K562 (cell line): ENCODE measurements around the gene BTRC. TPM values are rescaled to one million over a fixed set of nuclear protein-coding genes. Genes with fewer than 3 reads are reported as not detected.

Source experiments
- ATAC-seq: fragments of 200-7000 bp; cut with Tn5 transposase; 3 replicates; pipeline ENCODE4 v1.9.1; 2020; ENCODE audit warnings: moderate library complexity
- BruUV-seq: library from RNA; stranded (reverse); fragments of 400-500 nt; replicated peaks from 2 replicates; lab custom pipeline; 2021; lab: Mats Ljungman, UMichigan
- CTCF ChIA-PET: fragments of 300-600 bp; formaldehyde crosslinking; extraction: SDS; loops from one replicate; lab custom pipeline; 2021; ENCODE audit warnings: low intra/inter-chr PET ratio; lab: Yijun Ruan, JAX
- POLR2A ChIA-PET: fragments of 300-600, 350-650 bp; sonication (Branson Sonifier 250); formaldehyde crosslinking; extraction: SDS; loops from one replicate; lab custom pipeline; 2021; ENCODE audit warnings: antibody characterized with exemption, inconsistent platforms; lab: Yijun Ruan, JAX
- DNase-seq, 4 experiments: peaks; one replicate each; pipeline versions ENCODE4 v3.0.0 to v3.0.0-alpha.2; 2011 to 2018; ENCODE audit warnings: low spot score in 3 of 4, mixed read lengths in 3 of 4; ENCODE audit errors: extremely low read depth in 1 of 4
- FAIRE-seq: peaks from 2 replicates; lab custom pipeline; 2011; peaks lifted over from hg19 to GRCh38; lab: Jason Lieb, UNC
- H2AFZ ChIP-seq: 2 replicates; pipeline ENCODE4 v1.6.0; 2011; ENCODE audit warnings: low read depth, low read length, control low read depth, inconsistent platforms
- H3K27ac ChIP-seq: fragments of 200-600 bp; 3 replicates; pipeline ENCODE4 v1.8.0; 2011; ENCODE audit warnings: low read depth, mild to moderate bottlenecking, control low read depth, inconsistent platforms, low read length, moderate library complexity, mixed read lengths; ENCODE audit errors: extremely low read depth
- H3K27me3 ChIP-seq, 2 experiments: fragments of 300-600 bp in 1 of 2; 2 replicates in 1 of 2; 3 replicates in 1 of 2; pipeline versions ENCODE4 v1.6.0 to v1.8.0; 2011; ENCODE audit warnings: inconsistent platforms in 2 of 2, low read length in 2 of 2, mild to moderate bottlenecking in 1 of 2, mixed read lengths in 1 of 2, moderate library complexity in 1 of 2; ENCODE audit not compliant: control insufficient read depth in 2 of 2, insufficient read depth in 2 of 2
- H3K36me3 ChIP-seq: fragments of 300-600 bp; 3 replicates; pipeline ENCODE4 v1.8.0; 2011; ENCODE audit warnings: mild to moderate bottlenecking, low read length, inconsistent platforms; ENCODE audit not compliant: control insufficient read depth, insufficient read depth
- H3K4me1 ChIP-seq, 2 experiments: fragments of 200-600 bp in 1 of 2; replicated peaks in 1 of 2; 2 replicates in 1 of 2; 3 replicates in 1 of 2; pipeline versions ENCODE4 v1.5.1 to v1.8.0; 2011; ENCODE audit warnings: inconsistent platforms in 2 of 2, low read length in 2 of 2, mild to moderate bottlenecking in 1 of 2, mixed read lengths in 1 of 2, moderate library complexity in 1 of 2; ENCODE audit not compliant: control insufficient read depth in 2 of 2, insufficient read depth in 2 of 2
- H3K4me2 ChIP-seq: 2 replicates; pipeline ENCODE4 v1.6.1; 2011; ENCODE audit warnings: low read length, control low read depth, inconsistent platforms, mixed read lengths; ENCODE audit not compliant: insufficient read depth
- H3K4me3 ChIP-seq: fragments of 200-600 bp; sonication (generic), shearing (Covaris generic); 2 replicates; pipeline ENCODE4 v1.5.1; 2016; ENCODE audit warnings: control low read depth, inconsistent platforms
- H3K79me2 ChIP-seq: fragments of 200-600 bp; 3 replicates; pipeline ENCODE4 v1.8.0; 2011; ENCODE audit warnings: low read length, inconsistent platforms; ENCODE audit not compliant: control insufficient read depth, insufficient read depth
- H3K9ac ChIP-seq, 2 experiments: 2 replicates each; pipeline versions ENCODE4 v1.6.0 to v1.6.1; 2011; ENCODE audit warnings: low read depth in 2 of 2, low read length in 2 of 2, control low read depth in 1 of 2, inconsistent platforms in 1 of 2, mild to moderate bottlenecking in 1 of 2, mixed read lengths in 1 of 2; ENCODE audit not compliant: insufficient read depth in 1 of 2
- H3K9me1 ChIP-seq: one replicate; pipeline ENCODE4 v1.6.0; 2011; ENCODE audit warnings: inconsistent platforms, mild to moderate bottlenecking, low read length, moderate library complexity; ENCODE audit not compliant: control insufficient read depth, insufficient read depth
- H3K9me3 ChIP-seq: replicated peaks from 2 replicates; pipeline ENCODE4 v1.5.1; 2011; ENCODE audit warnings: low read depth, low read length, inconsistent platforms; ENCODE audit not compliant: control insufficient read depth, insufficient read depth
- H4K20me1 ChIP-seq: replicated peaks from 2 replicates; pipeline ENCODE4 v1.6.1; 2011; ENCODE audit warnings: low read length, inconsistent platforms, mixed read lengths; ENCODE audit not compliant: control insufficient read depth, insufficient read depth
- ELF1 ChIP-seq: fragments of 200-800 bp; sonication (Bioruptor generic); IDR thresholded peaks from 2 replicates; pipeline ENCODE4 v1.6.1; 2016; ENCODE audit warnings: missing genetic modification characterization, missing compliant biosample characterization
- EP300 ChIP-seq: IDR thresholded peaks from 2 replicates; pipeline ENCODE4 v1.6.1; 2012; ENCODE audit warnings: low read length, improper control_type of control experiment
- MTA3 ChIP-seq: fragments of 450-650 bp; formaldehyde crosslinking; IDR thresholded peaks from 2 replicates; pipeline ENCODE4 v1.6.1; 2017; ENCODE audit warnings: mild to moderate bottlenecking, borderline replicate concordance
- NCOA6 ChIP-seq: fragments of 450-650 bp; IDR thresholded peaks from 2 replicates; pipeline ENCODE4 v1.6.1; 2017; ENCODE audit warnings: mild to moderate bottlenecking
- NFIX ChIP-seq: fragments of 250-450 bp; sonication (Bioruptor Pico); IDR thresholded peaks from 2 replicates; pipeline ENCODE4 v1.4.0; 2020; ENCODE audit warnings: low read depth, mild to moderate bottlenecking, moderate library complexity
- POLR3G ChIP-seq: IDR thresholded peaks from 2 replicates; pipeline ENCODE4 v1.6.1; 2011; ENCODE audit not compliant: insufficient read length, insufficient replicate concordance; ENCODE audit errors: extremely low read depth
- RBBP5 ChIP-seq: fragments of 200-600 bp; sonication (generic); IDR thresholded peaks from 2 replicates; pipeline ENCODE4 v1.6.1; 2012; ENCODE audit warnings: borderline replicate concordance, mild to moderate bottlenecking, low read length, control low read depth, inconsistent platforms; ENCODE audit not compliant: insufficient read depth, poor library complexity, severe bottlenecking
- ZC3H8 ChIP-seq: fragments of 450-650 bp; IDR thresholded peaks from 2 replicates; pipeline ENCODE4 v1.6.1; 2017
- ZKSCAN1 ChIP-seq: fragments of 150-350 bp; IDR thresholded peaks from 2 replicates; pipeline ENCODE4 v1.6.1; 2016; ENCODE audit warnings: low read depth, low read length
- ZKSCAN3 ChIP-seq: fragments of 250-450 bp; sonication (Bioruptor Pico); IDR thresholded peaks from 2 replicates; pipeline ENCODE4 v1.4.0; 2020
- ZNF197 ChIP-seq: fragments of 200-800 bp; sonication (Bioruptor generic); IDR thresholded peaks from 2 replicates; pipeline ENCODE4 v1.6.1; 2016; ENCODE audit warnings: low read depth, missing genetic modification characterization, missing compliant biosample characterization
- ZNF586 ChIP-seq: fragments of 450-650 bp; formaldehyde crosslinking; conservative IDR thresholded peaks from 2 replicates; pipeline ENCODE4 v1.4.0; 2020; ENCODE audit warnings: mild to moderate bottlenecking, moderate library complexity
- ZNF695 ChIP-seq: fragments of 450-650 bp; formaldehyde crosslinking; IDR thresholded peaks from 2 replicates; pipeline ENCODE4 v1.4.0; 2020; ENCODE audit warnings: mild to moderate bottlenecking, moderate library complexity
- ZSCAN32 ChIP-seq: fragments of 450-650 bp; formaldehyde crosslinking; IDR thresholded peaks from 2 replicates; pipeline ENCODE4 v1.4.0; 2020; ENCODE audit warnings: mild to moderate bottlenecking, moderate library complexity
- WGBS: fragments of 100-300 bp; shearing (Covaris generic); methylation state at CpG from one replicate; pipeline ENCODE4 v1.1.6; 2016; ENCODE audit warnings: low coverage, mixed read lengths; ENCODE audit not compliant: insufficient coverage; ENCODE audit errors: missing lambda C conversion rate; 5-methylcytosine and 5-hydroxymethylcytosine counted together
- in situ Hi-C: fragments of 300-500 bp; cut with MboI; formaldehyde crosslinking; loops from 4 replicates; pipeline ENCODE4 v1.15.0; 2018; ENCODE audit warnings: inconsistent platforms, mixed read lengths
- intact Hi-C: fragments of 100-400 bp; cut with micrococcal nuclease; formaldehyde crosslinking; loops from 2 replicates; pipeline ENCODE4 v1.14.2; 2022
- polyA plus RNA-seq, 8 experiments: library from polyadenylated mRNA; depleted of rRNA in 4 of 8; stranded (reverse) in 5 of 8; unstranded in 3 of 8; fragments of >200 nt; fragmentation: Nextera tagmentation in 2 of 8; fragmentation: Illumina TruSeq in 1 of 8; extraction: Ambion mirVana in 2 of 8; extraction: Trizol in 1 of 8; gene quantifications; 2 replicates each; pipeline versions ENCODE4 v1.2.1 to v1.2.3, GENCODE V29; 2011 to 2014; ENCODE audit warnings: inconsistent platforms in 1 of 8, missing spikeins in 1 of 8
- total RNA-seq, 7 experiments: library from RNA; depleted of rRNA in 6 of 7; stranded (reverse); fragments of >200 nt in 6 of 7; fragmentation: Illumina TruSeq in 2 of 7; extraction: Trizol in 2 of 7; gene quantifications; 2 replicates each; pipeline versions ENCODE4 v1.2.1 to v1.2.3, GENCODE V29; 2011 to 2021; ENCODE audit warnings: low replicate concordance in 1 of 7
- TF ChIP-seq, protein P1 (sequence below): fragments of 200-400 bp; formaldehyde crosslinking; IDR thresholded peaks from 2 replicates; pipeline ENCODE4 v1.6.1; 2017; ENCODE audit warnings: mild to moderate bottlenecking, low read depth, low read length, moderate library complexity
- TF ChIP-seq, protein P2 (sequence below): fragments of 450-650 bp; IDR thresholded peaks from one replicate; pipeline ENCODE4 v1.6.1; 2018; ENCODE audit warnings: mild to moderate bottlenecking, moderate library complexity; ENCODE audit not compliant: partially characterized antibody

The BTRC gene
- total and polyA plus RNA-seq, 9 of the 15 experiments (the other 6 are each of a cell fraction or from before 2014, with no cell fraction given) = 1.6 to 15.4 (median 7.0) TPM

DNA sequence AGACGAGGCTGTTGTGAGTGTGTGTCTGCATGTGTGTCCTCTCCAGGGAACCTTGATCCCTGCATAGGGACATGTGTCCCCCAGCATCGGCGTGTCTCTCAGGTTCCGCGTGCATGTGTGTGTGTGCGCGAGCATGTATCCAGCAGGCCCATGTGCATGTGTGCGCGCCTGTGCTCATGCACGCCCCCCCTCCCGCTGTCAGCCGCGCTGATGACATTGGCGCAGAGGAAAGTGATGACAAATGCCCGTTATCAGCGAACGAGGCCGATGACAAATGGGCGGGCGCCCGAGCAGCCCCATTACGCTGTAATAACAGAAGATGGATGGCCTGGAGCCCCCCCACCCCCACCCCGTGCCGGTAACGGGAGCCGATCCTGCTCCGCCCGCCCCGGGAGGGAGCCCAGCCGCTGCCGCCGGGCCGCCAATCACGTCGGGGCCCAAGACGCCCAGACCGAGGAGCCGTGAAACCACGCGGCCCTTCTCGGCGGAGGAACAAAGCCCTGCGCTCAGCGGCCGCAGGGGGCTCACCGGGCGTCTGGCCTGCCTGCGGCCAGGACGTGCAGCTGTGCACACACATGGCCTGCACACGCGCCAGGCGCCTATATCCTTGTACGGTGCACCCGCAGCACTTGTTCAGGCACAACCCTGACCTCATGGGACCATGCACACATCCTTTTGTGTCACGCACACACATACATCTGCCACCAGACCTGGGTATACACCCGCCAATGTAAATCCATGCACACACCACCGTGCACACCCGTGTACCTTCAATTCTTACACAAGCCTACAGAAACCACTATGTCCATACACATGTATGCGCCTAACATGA lies 212.6 kb downstream of the BTRC start (continued):
- TF ChIP-seq MTA3 (no peak), RBBP5 (peak; percentile 54), EP300 (0 out of 2 replicates have a peak, but pooled peaks have one; percentile 18), ZNF197 (CRISPR knock-in tag) (no peak)
- TF ChIP-seq, all 486 proteins: peak for 54

- H3K4me3 ChIP-seq = no peak overlapping the region
- WGBS = 49% methylated on average over 5 of the region's 7 CpGs
- ChIA-PET POLR2A (interaction anchor here (0.6 kb wide), 2 partner anchors 17 to 77 kb away, joined by 3 to 4 read pairs; no protein-coding TSS in a partner anchor), CTCF (no interaction called here)
- H3K4me2 ChIP-seq = peak overlapping the region; percentile 66; the same call in 1 of the 2 replicates
- H3K36me3 ChIP-seq = no peaks in the 10 kb centered on the region
- no peaks in the 10 kb centered on the region for H3K9me3 ChIP-seq
- no peaks in the 10 kb centered on the region for H3K9me1 ChIP-seq
- FAIRE-seq (no peak), DNase-seq (no peak), ATAC-seq (no peak)
- no peak overlapping the region for H3K9ac ChIP-seq
- peaks cover 13 to 39% of the 10 kb centered on the region in 2 experiments; a peak in 4 of 5 replicates for H3K4me1 ChIP-seq
- in situ Hi-C loops (loop anchor here (5.0 kb wide), 1 partner anchor 265 kb away; no protein-coding TSS in a partner anchor), intact Hi-C loops (loop anchor here (5.0 kb wide), 1 partner anchor 355 kb away; no protein-coding TSS in a partner anchor)
- H3K27me3 ChIP-seq = no peaks in the 10 kb centered on the region
- BruUV-seq = no TSS peak
- peak overlapping the region; percentile 86; the same call in 1 of the 2 replicates for H2AFZ ChIP-seq
- no peaks in the 10 kb centered on the region for H3K79me2 ChIP-seq
- no peaks in the 10 kb centered on the region for H4K20me1 ChIP-seq
- no peak overlapping the region for H3K27ac ChIP-seq
- no peak for TF ChIP-seq ZNF695
- no peak for TF ChIP-seq ELF1 (tag)
- TF ChIP-seq ZNF586 (CRISPR knock-in tag) = no peak
- no peak for TF ChIP-seq ZSCAN32 (CRISPR knock-in tag)
- no peak for TF ChIP-seq NCOA6
- no peak for TF ChIP-seq NFIX (CRISPR knock-in tag)
- TF ChIP-seq, protein P1, sequence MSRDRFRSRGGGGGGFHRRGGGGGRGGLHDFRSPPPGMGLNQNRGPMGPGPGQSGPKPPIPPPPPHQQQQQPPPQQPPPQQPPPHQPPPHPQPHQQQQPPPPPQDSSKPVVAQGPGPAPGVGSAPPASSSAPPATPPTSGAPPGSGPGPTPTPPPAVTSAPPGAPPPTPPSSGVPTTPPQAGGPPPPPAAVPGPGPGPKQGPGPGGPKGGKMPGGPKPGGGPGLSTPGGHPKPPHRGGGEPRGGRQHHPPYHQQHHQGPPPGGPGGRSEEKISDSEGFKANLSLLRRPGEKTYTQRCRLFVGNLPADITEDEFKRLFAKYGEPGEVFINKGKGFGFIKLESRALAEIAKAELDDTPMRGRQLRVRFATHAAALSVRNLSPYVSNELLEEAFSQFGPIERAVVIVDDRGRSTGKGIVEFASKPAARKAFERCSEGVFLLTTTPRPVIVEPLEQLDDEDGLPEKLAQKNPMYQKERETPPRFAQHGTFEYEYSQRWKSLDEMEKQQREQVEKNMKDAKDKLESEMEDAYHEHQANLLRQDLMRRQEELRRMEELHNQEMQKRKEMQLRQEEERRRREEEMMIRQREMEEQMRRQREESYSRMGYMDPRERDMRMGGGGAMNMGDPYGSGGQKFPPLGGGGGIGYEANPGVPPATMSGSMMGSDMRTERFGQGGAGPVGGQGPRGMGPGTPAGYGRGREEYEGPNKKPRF = no peak
- peak; percentile 72 for TF ChIP-seq ZKSCAN3 (CRISPR knock-in tag)
- TF ChIP-seq ZC3H8 = no peak
- TF ChIP-seq ZKSCAN1 = no peak
- no peak for TF ChIP-seq POLR3G
- TF ChIP-seq, protein P2, sequence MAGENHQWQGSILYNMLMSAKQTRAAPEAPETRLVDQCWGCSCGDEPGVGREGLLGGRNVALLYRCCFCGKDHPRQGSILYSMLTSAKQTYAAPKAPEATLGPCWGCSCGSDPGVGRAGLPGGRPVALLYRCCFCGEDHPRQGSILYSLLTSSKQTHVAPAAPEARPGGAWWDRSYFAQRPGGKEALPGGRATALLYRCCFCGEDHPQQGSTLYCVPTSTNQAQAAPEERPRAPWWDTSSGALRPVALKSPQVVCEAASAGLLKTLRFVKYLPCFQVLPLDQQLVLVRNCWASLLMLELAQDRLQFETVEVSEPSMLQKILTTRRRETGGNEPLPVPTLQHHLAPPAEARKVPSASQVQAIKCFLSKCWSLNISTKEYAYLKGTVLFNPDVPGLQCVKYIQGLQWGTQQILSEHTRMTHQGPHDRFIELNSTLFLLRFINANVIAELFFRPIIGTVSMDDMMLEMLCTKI = no peak
Observed at GRCh38 chr10:101567165-101568006, 213.4 kb downstream of the BTRC start.
